Activated CD4-positive, alpha-beta T cell treated with anti-CD3 and anti-CD28 coated beads for 1 hour (primary cell): Measurements from ENCODE around the gene CMTM6.
A peak's percentile ranks its signal among the peaks of the same experiment; 100 is the strongest.
"Not testable (repeated sequence)": the region's sequence is repeated elsewhere in the genome, so short reads cannot be mapped to it uniquely, and the experiment has no call there.

ENCODE experiments used
- DNase-seq: peaks from one replicate; pipeline ENCODE4 v3.0.0-alpha.2; 2020

The CMTM6 gene, protein sequence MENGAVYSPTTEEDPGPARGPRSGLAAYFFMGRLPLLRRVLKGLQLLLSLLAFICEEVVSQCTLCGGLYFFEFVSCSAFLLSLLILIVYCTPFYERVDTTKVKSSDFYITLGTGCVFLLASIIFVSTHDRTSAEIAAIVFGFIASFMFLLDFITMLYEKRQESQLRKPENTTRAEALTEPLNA

DNA sequence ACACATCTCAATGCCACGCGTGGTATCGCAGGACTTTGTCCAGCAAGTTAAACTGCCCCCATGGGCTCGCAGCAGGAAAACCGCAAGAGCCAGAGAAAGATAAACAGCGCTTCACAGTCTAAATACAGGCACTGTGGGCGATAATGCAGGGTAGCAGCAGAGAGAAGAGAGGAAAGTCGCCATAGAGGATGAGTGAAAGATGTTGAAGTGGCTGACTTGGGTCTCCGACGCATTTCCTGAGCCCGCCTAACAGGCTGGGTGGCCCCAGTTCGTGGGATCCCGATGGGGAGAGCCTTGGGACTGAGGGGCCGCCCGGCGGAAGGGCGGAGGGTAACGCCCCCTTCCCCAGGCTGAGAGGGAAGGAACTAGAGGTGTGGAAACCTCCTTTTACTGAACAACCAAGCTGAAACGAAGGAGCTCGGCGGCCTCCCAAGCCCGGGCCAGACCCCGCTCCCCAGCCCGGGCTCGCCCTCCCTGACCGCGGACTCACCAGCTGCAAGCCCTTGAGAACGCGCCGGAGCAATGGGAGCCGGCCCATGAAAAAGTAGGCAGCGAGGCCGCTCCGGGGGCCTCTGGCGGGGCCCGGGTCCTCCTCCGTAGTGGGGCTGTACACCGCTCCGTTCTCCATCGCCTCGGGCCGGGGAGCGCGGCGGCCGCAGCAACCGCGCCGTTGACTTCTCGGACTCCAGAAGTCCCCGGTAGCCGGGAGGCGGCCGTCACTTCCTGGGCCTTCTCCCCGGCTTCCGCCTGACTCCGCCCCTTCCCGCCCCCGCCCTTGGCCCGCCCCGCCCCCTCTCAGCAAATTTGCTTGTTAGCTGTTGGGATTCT is at the start of gene CMTM6:
CMTM6 (minus strand) TSS at position 735 of the 828 bp plus-strand sequence; CDS start at position 628, 107 bp downstream.
- DNase-seq: peak; percentile 58

GRCh38 chr3:32552013-32552412 is 49.4 kb upstream of the CMTM6 start:
- DNase-seq: no peak

DNA sequence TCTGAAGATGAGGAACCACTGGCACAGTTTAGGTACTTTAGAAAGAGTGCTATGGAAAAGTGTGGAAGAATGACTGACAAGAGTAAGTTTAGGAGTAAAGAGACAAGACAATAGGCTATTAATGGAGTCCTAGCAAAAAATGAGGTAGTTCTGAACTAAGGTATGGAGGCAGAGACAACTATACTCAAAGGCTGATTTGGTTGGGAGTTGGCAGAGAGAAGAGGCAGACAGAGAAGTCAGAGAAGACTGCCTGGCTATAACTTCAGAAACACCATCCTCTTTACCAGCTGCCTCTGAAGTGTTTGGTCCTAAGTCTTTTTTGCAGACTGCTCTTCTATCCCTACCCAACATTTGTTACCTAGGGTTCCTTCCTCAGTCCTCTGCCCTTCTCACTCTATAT is 48.8 kb upstream of the CMTM6 start:
- DNase-seq: no peak

DNA sequence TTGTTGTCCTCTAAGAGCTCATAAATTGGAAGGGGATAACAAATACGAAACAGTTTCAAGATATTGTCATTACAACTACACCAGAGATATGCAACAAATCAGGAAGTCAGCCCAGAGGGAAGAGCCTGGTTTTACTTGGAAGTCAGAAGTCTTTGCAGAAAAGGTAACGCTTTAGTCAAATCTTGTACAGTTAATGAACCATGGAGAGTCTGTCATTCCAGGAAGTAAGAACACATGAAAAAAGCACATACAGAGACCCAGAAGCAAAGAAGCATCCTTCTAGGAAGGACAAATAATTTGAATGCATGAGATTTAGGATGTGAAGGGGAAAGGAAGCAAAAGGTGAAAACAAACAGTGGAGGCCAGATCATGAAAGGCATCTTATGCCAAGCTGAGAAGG is 48.4 kb upstream of the CMTM6 start:
- no peak for DNase-seq

DNA sequence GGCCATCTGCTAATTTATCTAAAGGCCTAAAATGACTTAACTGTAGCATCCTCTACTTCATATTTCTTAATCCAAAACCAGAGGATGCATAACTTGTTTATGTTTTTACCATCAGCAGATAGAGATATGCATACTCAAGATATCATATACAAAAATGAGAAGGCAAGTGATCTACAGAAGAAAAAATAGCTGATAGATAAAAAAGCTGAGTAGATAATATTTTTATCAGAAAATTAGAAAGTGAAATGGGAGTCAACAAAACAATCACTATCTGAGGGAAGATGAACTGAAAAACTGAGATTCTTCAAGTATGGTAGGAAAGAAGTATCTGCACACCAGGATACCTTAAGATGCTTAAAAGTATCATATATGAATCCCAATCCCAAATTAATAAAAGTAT is 42.7 kb upstream of the CMTM6 start:
- DNase-seq: no peak

- no peak for DNase-seq
Observed at GRCh38 chr3:32544894-32545293, 42.2 kb upstream of the CMTM6 start.

GRCh38 chr3:32542807-32543206 is 40.2 kb upstream of the CMTM6 start:
- no peak for DNase-seq

DNA sequence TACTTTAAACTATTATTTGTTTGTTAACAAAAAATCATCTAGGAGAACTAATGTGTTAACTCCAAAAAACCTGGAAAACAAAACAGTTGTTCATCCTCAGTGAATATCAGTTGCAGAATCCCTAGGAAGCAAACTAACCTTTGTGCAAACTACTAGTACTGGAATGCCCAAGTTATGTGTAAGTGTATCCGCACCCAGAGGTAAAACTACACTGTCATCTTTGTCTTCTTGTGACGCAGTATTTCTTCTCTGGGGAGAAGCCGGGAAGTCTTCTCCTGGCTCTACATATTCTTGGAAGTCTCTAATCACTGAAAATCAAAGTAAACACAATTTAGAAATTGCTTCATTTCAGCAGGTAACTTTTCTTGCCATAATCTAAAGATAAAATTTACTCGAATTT is 38.2 kb upstream of the CMTM6 start:
- DNase-seq: no peak

- no peak for DNase-seq
Observed at GRCh38 chr3:32532434-32532833, 29.8 kb upstream of the CMTM6 start.

DNA sequence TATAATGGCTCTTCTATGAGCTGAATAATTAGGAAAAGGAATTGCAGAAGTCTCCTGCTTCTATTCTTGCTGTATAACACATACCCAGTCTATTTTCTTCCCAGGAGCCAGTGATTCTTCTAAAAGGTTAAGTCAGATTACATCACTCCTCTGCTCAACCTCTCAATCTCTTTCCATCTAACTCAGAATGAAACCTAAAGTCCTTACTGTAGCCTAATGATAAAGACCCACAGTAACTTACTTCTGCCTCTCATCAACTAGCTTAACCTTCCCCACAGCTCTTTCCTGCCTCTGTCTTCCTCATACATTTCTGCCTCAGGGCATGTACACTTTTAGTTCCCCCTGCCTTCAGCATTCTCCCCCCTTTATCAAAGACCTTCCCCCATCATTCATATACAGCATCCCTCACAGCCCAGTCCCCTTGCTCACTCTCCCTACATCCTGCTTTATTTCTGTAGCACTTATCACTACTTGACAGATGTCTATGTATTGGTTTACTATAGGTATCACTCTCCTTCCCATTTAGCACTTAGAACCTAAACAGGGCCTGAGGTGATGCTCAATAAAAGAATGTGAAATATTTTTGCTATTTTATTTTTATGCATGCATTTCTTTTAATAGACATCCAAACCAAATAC is 28.5 kb upstream of the CMTM6 start:
- DNase-seq: no peak

- DNase-seq: no peak
Observed at GRCh38 chr3:32525720-32526119, 23.1 kb upstream of the CMTM6 start.

- DNase-seq: no peak
Observed at GRCh38 chr3:32522682-32523081, 20.0 kb upstream of the CMTM6 start.

DNA sequence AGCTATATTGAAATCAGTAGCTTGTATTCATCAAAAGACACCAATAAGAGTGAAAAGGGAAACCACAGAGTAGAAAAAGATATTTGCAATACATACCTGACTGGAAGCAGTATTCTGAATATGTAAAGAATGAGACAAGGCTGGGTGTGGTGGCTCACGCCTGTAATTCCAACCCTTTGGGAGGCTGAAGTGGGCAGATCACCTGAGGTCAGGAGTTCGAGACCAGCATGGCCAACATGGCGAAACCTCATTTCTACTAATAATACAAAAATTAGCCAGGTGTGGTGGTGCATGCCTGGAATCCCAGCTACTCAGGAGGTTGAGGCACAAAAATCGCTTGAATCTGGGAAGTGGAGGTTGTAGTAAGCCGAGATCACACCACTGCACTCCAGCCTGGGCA is 16.3 kb upstream of the CMTM6 start:
- DNase-seq: not testable (repeated sequence)

GRCh38 chr3:32516751-32517150 is 14.1 kb upstream of the CMTM6 start:
- DNase-seq: not testable (repeated sequence)

- DNase-seq: no peak
Observed at GRCh38 chr3:32511005-32511404, 8.4 kb upstream of the CMTM6 start.

DNA sequence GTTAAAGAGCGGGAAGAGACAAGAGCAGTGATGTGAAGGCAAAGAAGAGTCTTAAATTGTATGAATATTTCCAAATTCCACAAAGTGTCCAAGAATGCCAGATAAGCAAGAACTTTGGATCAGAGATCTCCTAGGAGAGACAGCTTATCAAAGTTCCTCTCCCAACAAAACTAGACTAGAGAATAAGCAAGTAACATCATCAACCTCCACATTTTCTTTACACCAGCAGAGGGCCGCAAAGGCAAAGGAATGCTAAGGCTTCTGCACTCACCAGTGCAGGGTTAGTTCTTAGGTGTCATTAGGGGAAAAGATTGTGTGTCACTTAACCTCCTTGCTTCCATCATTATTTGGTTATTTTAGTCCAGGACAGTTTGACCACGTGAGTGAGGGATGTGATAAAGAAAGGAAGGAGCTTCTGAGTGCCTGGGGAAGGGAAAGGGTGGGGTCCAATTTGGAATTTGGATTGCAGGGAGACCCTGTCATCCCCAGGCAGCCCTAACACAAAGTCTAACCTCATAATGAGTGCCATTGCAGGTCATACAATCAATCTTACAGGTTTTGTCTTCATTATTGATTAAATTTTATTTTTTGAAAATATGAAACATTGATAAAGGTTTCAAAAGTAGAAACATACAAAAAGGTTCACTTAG is 7.5 kb upstream of the CMTM6 start:
- DNase-seq: peak; percentile 41

GRCh38 chr3:32508711-32509110 is 6.1 kb upstream of the CMTM6 start:
- DNase-seq: no peak

- no peak for DNase-seq
Observed at GRCh38 chr3:32506466-32506865, 3.8 kb upstream of the CMTM6 start.

DNA sequence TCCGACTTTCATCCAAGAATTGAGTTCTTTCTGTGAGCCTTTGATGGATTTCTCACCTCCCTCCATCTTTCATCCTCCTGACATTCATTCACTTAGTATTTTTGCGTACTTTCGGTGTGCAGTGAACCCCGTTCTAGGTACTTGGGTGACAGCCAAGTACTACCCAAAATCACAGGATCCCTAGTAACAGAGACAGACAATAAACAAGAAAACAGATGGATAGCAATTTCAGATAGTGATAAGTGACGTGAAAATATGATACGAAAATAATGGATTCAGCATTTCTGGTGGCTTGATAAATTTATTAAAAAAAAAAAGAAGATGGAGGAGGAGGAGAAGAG is 264 bp upstream of the CMTM6 start:
- DNase-seq: no peak

- no peak for DNase-seq
Observed at GRCh38 chr3:32501783-32502117, 902 bp downstream of the CMTM6 start.

- no peak for DNase-seq
Observed at GRCh38 chr3:32500880-32501782, 1.5 kb downstream of the CMTM6 start.

DNA sequence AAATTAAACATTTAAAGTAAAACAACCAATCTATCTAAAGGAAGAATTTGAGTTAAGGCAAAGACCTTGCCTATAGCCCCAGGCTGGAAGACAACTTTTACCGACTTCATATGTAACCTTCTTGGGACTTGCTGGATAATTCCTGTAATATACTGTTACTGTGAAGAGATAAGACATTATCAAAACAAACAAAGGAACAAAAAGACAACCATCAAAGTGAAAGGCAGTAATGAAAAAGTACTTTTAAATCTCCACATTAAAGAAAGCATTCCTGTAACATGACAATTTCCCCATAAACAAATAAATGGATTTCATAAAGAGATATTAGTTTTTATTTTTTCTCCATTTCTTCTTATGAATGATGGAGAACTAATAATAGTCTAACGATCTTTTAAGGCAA is 2.4 kb downstream of the CMTM6 start:
- no peak for DNase-seq

- no peak for DNase-seq
Observed at GRCh38 chr3:32499585-32499984, 3.1 kb downstream of the CMTM6 start.
